Duodenal mucosa (tissue), 2 donors: Measurements from ENCODE around the gene CBLN3.

ENCODE experiments used
- H3K27ac ChIP-seq: one replicate; pipeline ENCODE4 v1.7.0; 2013; ENCODE audit warnings: low read depth, low read length
- H3K27me3 ChIP-seq, 2 donors: one replicate each; pipeline ENCODE4 v1.7.0; 2013; ENCODE audit warnings: low read length in 2 of 2, control low read depth in 1 of 2; ENCODE audit not compliant: insufficient read depth in 2 of 2, control insufficient read depth in 1 of 2
- H3K36me3 ChIP-seq, 2 donors: one replicate each; pipeline ENCODE4 v1.7.0; 2013; ENCODE audit warnings: low read length in 2 of 2, control low read depth in 1 of 2; ENCODE audit not compliant: insufficient read depth in 2 of 2, control insufficient read depth in 1 of 2
- H3K4me1 ChIP-seq, 2 donors: one replicate each; pipeline ENCODE4 v1.7.0; 2013; ENCODE audit warnings: low read length in 2 of 2, control low read depth in 1 of 2; ENCODE audit not compliant: insufficient read depth in 2 of 2, control insufficient read depth in 1 of 2
- H3K4me3 ChIP-seq, 2 donors: one replicate each; pipeline ENCODE4 v1.7.0; 2013; ENCODE audit warnings: low read length in 2 of 2, low read depth in 1 of 2
- H3K9ac ChIP-seq, 2 donors: one replicate each; pipeline ENCODE4 v1.7.0; 2013; ENCODE audit warnings: low read length in 2 of 2, low read depth in 1 of 2
- H3K9me3 ChIP-seq, 2 donors: one replicate each; pipeline ENCODE4 v1.7.0; 2013; ENCODE audit warnings: low read length in 2 of 2, control low read depth in 1 of 2; ENCODE audit not compliant: control insufficient read depth in 1 of 2

Gene CBLN3

DNA sequence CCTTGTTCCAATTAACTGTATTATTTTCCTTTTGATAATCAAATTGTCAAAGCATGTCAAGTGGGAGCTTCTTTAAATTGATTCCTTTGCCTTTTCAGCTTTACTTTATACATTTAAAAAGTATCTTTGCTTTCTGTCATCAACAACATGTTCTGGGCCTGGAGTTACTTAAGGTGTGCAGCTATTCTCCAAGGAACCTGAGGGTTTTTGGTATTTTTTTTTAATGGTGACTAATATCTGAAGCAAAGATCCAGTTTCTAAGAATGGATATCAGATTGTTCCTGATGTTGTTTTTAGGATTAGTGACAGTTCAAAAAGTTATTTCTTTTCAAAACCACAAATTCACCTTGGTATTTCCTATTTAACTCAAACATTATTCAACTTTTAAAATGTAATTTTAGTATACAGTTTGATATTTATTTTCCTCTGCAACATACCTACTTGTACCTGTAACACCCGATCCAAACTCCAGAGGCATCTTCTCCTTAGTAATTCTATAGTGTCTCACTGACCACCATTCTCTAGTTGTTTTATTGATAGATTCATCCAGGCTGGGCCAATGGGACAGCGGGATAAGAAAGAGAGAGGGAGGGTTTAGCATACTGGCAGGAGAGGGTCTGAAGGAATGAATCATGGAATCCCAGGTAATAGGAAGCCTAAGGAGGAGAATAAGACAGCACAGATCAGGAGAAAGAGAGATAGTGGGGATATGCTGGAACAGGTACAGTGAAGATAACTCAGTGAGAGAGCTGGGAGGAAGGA lies 3.1 kb downstream of the CBLN3 start:
- H3K9me3 ChIP-seq = no peaks in the 10 kb centered on the region
- peak overlapping the region in 1 of 2 donors; percentile 8 for H3K9ac ChIP-seq
- H3K27ac ChIP-seq = peak overlapping the region; percentile 35
- no peaks in the 10 kb centered on the region for H3K27me3 ChIP-seq
- peaks cover 0 to 3% of the 10 kb centered on the region in 2 donors for H3K36me3 ChIP-seq
- H3K4me3 ChIP-seq = peak overlapping the region; percentile 51 to 60
- peaks cover 56 to 57% of the 10 kb centered on the region in 2 donors for H3K4me1 ChIP-seq

DNA sequence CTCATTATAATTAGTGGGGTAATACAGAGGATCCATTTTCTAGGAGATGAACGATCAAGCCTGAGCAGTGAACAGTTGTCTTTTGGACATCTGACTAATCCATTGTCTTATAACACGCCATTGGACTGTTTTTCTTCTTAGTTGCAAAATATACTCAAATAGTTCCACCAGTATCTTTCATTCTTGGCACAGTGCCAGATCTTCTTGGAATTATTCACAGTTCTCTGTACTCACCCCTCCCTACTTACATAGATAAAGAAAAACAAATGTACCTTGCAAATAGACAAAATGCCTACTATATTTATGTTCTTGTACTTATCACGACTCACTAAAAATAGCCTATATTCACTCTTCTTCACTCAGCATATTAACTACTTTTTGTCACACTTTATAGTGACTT lies 3.8 kb downstream of the CBLN3 start:
- Histone ChIP-seq H3K9me3 (no peaks in the 10 kb centered on the region), H3K27ac (no peak overlapping the region), H3K4me3 (peak overlapping the region in 1 of 2 donors; percentile 60), H3K9ac (no peak overlapping the region), H3K36me3 (peaks cover 0 to under 1% of the 10 kb centered on the region in 2 donors), H3K4me1 (peaks cover 50 to 51% of the 10 kb centered on the region in 2 donors), H3K27me3 (no peaks in the 10 kb centered on the region)

DNA sequence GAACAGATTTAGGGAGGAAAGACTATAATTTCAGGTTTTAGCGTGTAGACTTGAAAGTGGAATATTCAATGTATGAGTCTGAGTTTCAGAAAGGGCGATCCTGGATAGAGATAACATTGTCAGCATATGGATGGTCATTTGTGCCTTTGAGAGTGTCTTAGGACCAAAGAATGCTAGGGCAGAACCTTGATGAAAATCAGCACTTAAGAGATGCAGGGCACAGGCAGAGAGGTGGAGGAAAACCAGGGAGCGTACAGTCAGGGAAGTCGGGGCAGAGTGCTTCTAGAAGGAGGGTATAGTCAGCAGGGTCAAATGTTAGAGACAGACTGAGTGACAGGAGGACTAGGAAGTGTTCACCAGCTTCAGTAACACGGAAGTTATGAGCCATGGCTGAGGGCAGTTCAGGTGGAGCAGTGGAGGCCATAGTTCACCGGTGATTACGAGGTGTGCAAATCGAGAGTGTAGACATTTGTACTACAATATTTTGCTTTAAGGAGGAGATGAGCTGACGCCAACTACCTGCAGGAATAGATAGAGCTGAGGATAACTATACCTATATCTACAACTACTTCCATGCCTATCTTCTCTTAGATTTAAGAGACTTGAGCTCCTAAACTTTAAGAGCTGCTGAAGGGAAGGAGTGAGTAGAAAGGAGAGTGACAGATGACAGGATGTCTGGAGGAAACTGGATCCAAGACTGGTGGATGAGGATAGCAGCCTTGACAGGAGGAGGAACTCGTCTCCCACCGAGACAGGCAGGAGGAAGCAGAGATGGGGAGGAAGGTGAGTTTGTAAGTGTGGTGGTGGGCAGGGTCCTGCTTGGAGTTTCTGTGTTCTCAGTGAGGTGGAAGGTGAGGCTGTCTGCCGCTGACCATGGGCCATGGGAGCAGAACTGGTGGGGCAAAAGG lies 6.5 kb downstream of the CBLN3 start:
- Histone ChIP-seq H3K27ac (peak overlapping the region; percentile 62), H3K9ac (peak overlapping the region; percentile 49 to 53), H3K36me3 (no peaks in the 10 kb centered on the region), H3K4me1 (peaks cover 42 to 43% of the 10 kb centered on the region in 2 donors), H3K4me3 (peak overlapping the region; percentile 59 to 71), H3K27me3 (no peaks in the 10 kb centered on the region), H3K9me3 (no peaks in the 10 kb centered on the region)

DNA sequence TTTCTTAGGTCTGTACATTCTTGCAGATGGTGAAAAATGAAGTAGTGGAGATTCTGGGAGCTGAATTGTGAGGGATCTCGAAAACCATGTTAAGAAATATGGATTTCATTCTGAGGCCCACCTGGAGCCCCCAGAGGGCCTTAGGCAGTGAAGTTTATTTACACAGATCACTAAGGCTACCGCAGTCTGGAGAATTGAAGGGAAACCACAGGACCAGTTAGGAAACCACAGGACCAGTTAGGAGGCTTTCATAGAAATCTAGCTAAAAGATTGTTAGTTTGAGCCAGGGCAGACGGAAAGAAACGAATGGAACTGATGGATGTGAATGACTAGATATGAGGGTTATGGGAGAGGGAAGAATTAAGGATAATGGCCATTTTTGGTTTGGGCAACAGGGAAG lies 7.2 kb downstream of the CBLN3 start:
- no peaks in the 10 kb centered on the region for H3K36me3 ChIP-seq
- H3K27ac ChIP-seq = no peak overlapping the region
- H3K27me3 ChIP-seq = no peaks in the 10 kb centered on the region
- no peaks in the 10 kb centered on the region for H3K9me3 ChIP-seq
- peaks cover 36 to 38% of the 10 kb centered on the region in 2 donors for H3K4me1 ChIP-seq
- no peak overlapping the region for H3K9ac ChIP-seq
- H3K4me3 ChIP-seq = no peak overlapping the region

DNA sequence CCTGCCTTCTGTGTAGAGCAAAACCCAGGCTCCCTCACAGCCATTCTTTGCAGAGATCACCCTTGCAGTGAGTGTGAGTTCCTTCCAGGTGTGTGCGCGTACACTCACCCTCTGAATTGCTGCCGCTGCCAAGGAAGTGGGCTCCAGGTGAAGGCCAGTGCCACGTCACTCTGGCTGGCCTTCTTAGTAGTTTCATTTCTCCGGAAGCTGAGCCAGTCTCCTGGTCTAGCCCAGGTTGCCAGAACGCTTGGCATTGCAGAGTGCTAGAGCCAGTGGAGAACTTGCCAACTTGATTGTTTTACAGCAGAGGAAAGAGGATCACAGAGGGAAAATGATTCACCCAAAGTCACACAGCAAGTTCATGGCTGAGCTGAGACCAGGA lies 11.0 kb downstream of the CBLN3 start:
- Histone ChIP-seq H3K9ac (no peak overlapping the region), H3K27ac (no peak overlapping the region)

DNA sequence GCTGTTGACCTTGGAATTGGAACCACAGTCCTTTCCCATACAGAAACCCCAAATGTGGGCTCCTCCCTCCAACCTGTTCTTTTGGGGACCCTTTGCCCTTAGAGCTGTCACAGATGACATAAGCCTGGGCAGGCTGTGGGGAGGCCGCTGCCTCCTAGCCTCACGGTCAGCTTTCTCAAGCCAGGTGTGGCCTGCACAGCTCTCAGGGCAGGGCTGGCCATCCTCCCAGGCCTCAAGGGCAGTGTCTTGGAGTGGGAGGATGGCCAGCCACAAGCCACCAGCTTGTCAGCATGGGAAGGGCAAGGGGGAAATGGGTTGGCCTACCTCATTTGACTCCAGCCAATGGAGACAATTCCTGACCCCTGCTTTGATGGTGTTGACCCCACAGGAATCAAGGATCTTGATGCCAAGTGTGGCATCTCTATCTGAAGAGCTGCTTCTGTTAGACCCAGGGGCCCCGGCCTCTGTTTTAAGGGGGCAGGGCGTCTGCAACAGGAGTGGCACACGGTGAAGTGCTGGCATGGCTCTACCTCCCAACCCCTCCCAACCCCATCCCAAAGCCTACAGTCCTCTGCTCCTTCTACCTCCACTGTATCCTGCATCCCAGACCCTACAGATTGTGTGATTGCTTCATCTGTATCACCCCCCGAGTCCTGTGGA lies 11.5 kb downstream of the CBLN3 start:
- Histone ChIP-seq H3K4me1 (peaks cover 18 to 20% of the 10 kb centered on the region in 2 donors), H3K9me3 (no peaks in the 10 kb centered on the region), H3K9ac (no peak overlapping the region), H3K27ac (no peak overlapping the region), H3K4me3 (no peak overlapping the region), H3K36me3 (peaks cover 0 to 18% of the 10 kb centered on the region in 2 donors), H3K27me3 (no peaks in the 10 kb centered on the region)

More for the DNA sequence above, 11.0 kb downstream of the CBLN3 start:
- Histone ChIP-seq H3K36me3 (peaks cover 0 to 14% of the 10 kb centered on the region in 2 donors), H3K27me3 (no peaks in the 10 kb centered on the region), H3K9me3 (no peaks in the 10 kb centered on the region), H3K4me3 (no peak overlapping the region), H3K4me1 (peaks cover 20 to 23% of the 10 kb centered on the region in 2 donors)

DNA sequence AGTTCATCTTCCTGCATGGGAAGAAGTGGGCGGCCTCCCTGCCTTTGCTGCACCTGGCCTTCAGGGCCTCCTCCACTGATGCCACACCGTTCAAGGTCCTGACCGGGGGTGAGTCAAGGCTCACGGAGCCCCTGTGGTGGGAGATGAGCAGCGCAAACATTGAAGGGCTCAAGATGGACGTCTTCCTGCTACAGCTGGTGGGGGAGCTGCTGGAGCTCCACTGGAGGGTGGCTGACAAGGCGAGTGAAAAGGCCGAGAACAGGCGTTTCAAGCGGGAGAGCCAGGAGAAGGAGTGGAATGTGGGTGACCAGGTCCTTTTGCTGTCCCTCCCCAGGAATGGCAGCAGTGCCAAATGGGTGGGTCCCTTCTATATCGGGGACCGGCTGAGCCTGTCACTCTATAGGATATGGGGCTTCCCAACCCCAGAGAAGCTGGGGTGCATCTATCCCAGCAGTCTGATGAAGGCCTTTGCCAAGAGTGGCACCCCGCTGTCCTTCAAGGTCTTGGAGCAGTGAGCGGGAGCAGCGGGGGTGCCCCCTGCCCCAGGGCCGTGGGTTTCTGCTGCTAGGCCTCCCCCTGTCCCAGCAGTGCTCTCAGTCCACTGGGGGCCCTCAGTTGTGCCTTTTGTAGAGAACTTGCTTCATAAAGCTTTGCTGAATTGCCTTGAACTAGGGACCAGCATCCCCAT lies 12.4 kb downstream of the CBLN3 start:
- H3K9me3 ChIP-seq = no peaks in the 10 kb centered on the region
- no peak overlapping the region for H3K9ac ChIP-seq
- peaks cover 12% of the 10 kb centered on the region in 2 donors for H3K4me1 ChIP-seq
- no peak overlapping the region for H3K27ac ChIP-seq
- H3K36me3 ChIP-seq = peaks cover 0 to 24% of the 10 kb centered on the region in 2 donors
- H3K27me3 ChIP-seq = no peaks in the 10 kb centered on the region
- H3K4me3 ChIP-seq = no peak overlapping the region

DNA sequence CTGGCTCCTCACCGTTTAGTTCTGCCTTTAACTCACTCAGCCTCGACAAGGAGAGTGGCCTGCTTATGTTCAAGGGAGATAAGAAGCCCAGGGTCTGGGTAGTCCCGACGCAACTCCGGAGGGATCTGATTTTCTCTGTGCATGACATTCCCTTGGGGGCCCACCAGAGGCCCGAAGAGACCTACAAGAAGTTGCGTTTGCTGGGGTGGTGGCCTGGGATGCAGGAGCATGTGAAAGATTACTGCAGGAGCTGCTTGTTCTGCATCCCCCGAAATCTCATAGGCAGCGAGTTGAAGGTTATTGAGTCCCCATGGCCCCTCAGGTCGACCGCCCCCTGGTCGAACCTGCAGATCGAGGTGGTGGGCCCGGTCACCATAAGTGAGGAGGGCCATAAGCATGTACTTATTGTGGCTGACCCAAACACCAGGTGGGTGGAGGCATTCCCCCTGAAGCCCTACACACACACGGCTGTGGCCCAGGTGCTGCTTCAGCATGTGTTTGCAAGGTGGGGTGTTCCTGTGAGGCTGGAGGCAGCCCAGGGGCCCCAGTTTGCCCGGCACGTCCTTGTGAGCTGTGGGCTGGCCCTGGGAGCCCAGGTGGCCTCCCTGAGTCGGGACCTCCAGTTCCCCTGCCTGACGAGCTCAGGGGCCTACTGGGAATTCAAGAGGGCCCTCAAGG lies 13.1 kb downstream of the CBLN3 start:
- Histone ChIP-seq H3K9ac (no peak overlapping the region), H3K36me3 (peaks cover 0 to 24% of the 10 kb centered on the region in 2 donors), H3K9me3 (no peaks in the 10 kb centered on the region), H3K27me3 (no peaks in the 10 kb centered on the region), H3K27ac (no peak overlapping the region), H3K4me3 (no peak overlapping the region), H3K4me1 (peaks cover 11 to 12% of the 10 kb centered on the region in 2 donors)
